Memory B cell (primary cell): Measurements from ENCODE around the gene PSPC1.

ENCODE experiments used
- ATAC-seq: fragments of 150-1000 bp; cut with Tn5 transposase; 2 replicates; pipeline ENCODE4 v1.10.0; 2021; ENCODE audit warnings: low read depth, mild to moderate bottlenecking, moderate library complexity
- DNase-seq, 2 donors: peaks; one replicate each; pipeline ENCODE4 v3.0.0; 2022; ENCODE audit warnings: low spot score in 2 of 2
- H3K27ac Mint-ChIP-seq: one replicate; pipeline ENCODE4 v1.8.0; 2022; ENCODE audit warnings: mild to moderate bottlenecking, moderate library complexity, mixed read lengths
- H3K27me3 Mint-ChIP-seq: one replicate; pipeline ENCODE4 v1.8.0; 2022; ENCODE audit warnings: mixed read lengths
- H3K36me3 Mint-ChIP-seq: one replicate; pipeline ENCODE4 v1.8.0; 2022; ENCODE audit warnings: mild to moderate bottlenecking, mixed read lengths
- H3K4me1 Mint-ChIP-seq: one replicate; pipeline ENCODE4 v1.8.0; 2022; ENCODE audit warnings: mixed read lengths
- H3K4me3 Mint-ChIP-seq: one replicate; pipeline ENCODE4 v1.8.0; 2022; ENCODE audit warnings: mild to moderate bottlenecking, moderate library complexity, mixed read lengths
- H3K9me3 Mint-ChIP-seq: one replicate; pipeline ENCODE4 v1.8.0; 2022; ENCODE audit warnings: mixed read lengths

PSPC1 gene

GRCh38 chr13:19674898-19675297 lies 107.8 kb downstream of the PSPC1 start:
- H3K9me3 Mint-ChIP-seq, result no peaks in the 10 kb centered on the region
- H3K27me3 Mint-ChIP-seq, result no peaks in the 10 kb centered on the region
- DNase-seq (no peak), ATAC-seq (no peak)
- H3K27ac Mint-ChIP-seq, result peak overlapping the region; percentile 10
- peaks cover 3% of the 10 kb centered on the region for H3K4me1 Mint-ChIP-seq
- no peak overlapping the region for H3K4me3 Mint-ChIP-seq
- H3K36me3 Mint-ChIP-seq, result peaks cover 26% of the 10 kb centered on the region

GRCh38 chr13:19673473-19674430 lies 109.0 kb downstream of the PSPC1 start:
- Mint-ChIP-seq H3K36me3 (peaks cover 30% of the 10 kb centered on the region), H3K4me1 (peaks cover 3% of the 10 kb centered on the region), H3K27ac (peak overlapping the region; percentile 79), H3K4me3 (no peak overlapping the region), H3K27me3 (no peaks in the 10 kb centered on the region), H3K9me3 (no peaks in the 10 kb centered on the region)
- ATAC-seq (no peak), DNase-seq (no peak)

DNA sequence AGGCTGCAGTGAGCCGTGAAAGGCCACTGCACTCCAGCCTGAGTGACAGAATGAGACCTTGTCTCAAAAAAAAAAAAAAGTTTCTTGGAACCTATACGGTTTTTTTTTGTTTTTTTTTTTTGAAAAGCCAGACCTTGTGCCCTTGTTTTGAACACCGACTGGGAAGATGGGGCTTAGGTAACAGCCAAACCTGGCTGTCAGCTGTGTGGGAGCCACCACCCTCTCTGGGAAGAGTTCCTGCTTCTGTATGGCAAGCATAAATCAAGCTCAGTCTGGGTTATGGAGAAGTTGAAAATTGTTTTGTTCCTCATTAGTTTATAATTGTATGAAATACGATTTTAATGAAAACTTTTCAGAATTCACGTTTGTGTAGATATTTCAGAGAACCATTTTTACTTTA lies 109.8 kb downstream of the PSPC1 start:
- Mint-ChIP-seq H3K36me3 (peaks cover 32% of the 10 kb centered on the region), H3K4me1 (peaks cover 3% of the 10 kb centered on the region), H3K27ac (peak overlapping the region; percentile 79), H3K9me3 (no peaks in the 10 kb centered on the region), H3K4me3 (no peak overlapping the region), H3K27me3 (no peaks in the 10 kb centered on the region)
- ATAC-seq (no peak), DNase-seq (no peak)

- peak overlapping the region; percentile 74 for H3K27ac Mint-ChIP-seq
- H3K4me1 Mint-ChIP-seq, result peaks cover 3% of the 10 kb centered on the region
Observed at GRCh38 chr13:19670147-19670546, 112.6 kb downstream of the PSPC1 start.

GRCh38 chr13:19668778-19669177 lies 114.0 kb downstream of the PSPC1 start:
- H3K4me3 Mint-ChIP-seq, result no peak overlapping the region
- peaks cover 6% of the 10 kb centered on the region for H3K4me1 Mint-ChIP-seq
- peak overlapping the region; percentile 74 for H3K27ac Mint-ChIP-seq
- no peaks in the 10 kb centered on the region for H3K27me3 Mint-ChIP-seq
- H3K36me3 Mint-ChIP-seq, result peaks cover 36% of the 10 kb centered on the region
- no peak for DNase-seq
- ATAC-seq, result no peak
- no peaks in the 10 kb centered on the region for H3K9me3 Mint-ChIP-seq

More at GRCh38 chr13:19670147-19670546, 112.6 kb downstream of the PSPC1 start:
- H3K9me3 Mint-ChIP-seq, result no peaks in the 10 kb centered on the region
- H3K27me3 Mint-ChIP-seq, result no peaks in the 10 kb centered on the region
- H3K36me3 Mint-ChIP-seq, result peaks cover 31% of the 10 kb centered on the region
- ATAC-seq (peak; percentile 41), DNase-seq (no peak)
- no peak overlapping the region for H3K4me3 Mint-ChIP-seq

GRCh38 chr13:19665427-19665859 lies 117.3 kb downstream of the PSPC1 start:
- Mint-ChIP-seq H3K36me3 (peaks cover 34% of the 10 kb centered on the region), H3K4me3 (no peak overlapping the region), H3K27me3 (no peaks in the 10 kb centered on the region), H3K4me1 (peaks cover 6% of the 10 kb centered on the region), H3K27ac (peak overlapping the region; percentile 85), H3K9me3 (no peaks in the 10 kb centered on the region)
- no peak for DNase-seq
- ATAC-seq, result no peak

DNA sequence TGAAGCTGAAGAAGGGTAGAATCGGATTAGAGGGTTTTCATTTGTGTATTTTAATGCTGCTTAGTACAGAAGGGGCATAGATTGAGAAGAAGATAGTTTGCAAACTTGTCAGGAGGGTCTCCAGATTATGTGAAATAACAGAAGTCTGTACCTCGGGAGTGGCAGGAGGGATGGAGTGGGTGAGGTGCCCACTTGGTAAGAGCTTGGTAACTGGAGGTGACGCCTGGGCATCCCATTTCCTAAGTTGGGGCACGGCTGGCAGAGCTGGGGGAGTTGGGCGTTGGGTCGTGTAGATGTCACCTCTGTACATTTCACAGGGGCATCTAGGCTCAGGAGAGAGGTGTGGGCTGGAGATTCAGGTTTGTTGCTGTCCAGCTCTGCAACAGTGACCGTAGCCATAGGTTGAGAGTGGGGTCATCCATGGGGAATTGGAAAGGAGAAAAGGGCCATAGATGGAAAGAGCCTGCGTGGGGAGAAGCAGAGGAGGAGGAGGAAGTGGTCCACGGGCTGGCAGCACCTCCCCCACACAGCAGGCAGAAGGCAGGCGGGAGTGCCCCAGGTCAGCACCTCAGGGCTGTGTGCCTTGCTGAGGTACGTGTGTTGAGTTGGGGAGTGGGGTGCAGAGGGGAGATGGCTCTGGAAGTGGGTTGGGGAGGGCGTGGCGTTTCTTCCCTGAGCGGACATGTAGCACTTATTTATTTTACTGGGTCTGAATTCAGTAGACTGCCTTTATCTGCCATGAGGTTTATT lies 118.1 kb downstream of the PSPC1 start:
- ATAC-seq (no peak), DNase-seq (no peak)
- Mint-ChIP-seq H3K27ac (peak overlapping the region; percentile 85), H3K27me3 (no peaks in the 10 kb centered on the region), H3K4me1 (peaks cover 3% of the 10 kb centered on the region), H3K4me3 (no peak overlapping the region), H3K36me3 (peaks cover 31% of the 10 kb centered on the region), H3K9me3 (no peaks in the 10 kb centered on the region)

- H3K27me3 Mint-ChIP-seq, result no peaks in the 10 kb centered on the region
Observed at GRCh38 chr13:19663416-19663979, 119.2 kb downstream of the PSPC1 start.

GRCh38 chr13:19661561-19661960 lies 121.2 kb downstream of the PSPC1 start:
- peaks cover 3% of the 10 kb centered on the region for H3K4me1 Mint-ChIP-seq
- H3K27ac Mint-ChIP-seq, result no peak overlapping the region
- no peaks in the 10 kb centered on the region for H3K27me3 Mint-ChIP-seq
- no peaks in the 10 kb centered on the region for H3K9me3 Mint-ChIP-seq
- peaks cover 33% of the 10 kb centered on the region for H3K36me3 Mint-ChIP-seq
- no peak for DNase-seq
- no peak overlapping the region for H3K4me3 Mint-ChIP-seq
- ATAC-seq, result no peak

More at GRCh38 chr13:19663416-19663979, 119.2 kb downstream of the PSPC1 start:
- Mint-ChIP-seq H3K36me3 (peaks cover 32% of the 10 kb centered on the region), H3K4me3 (no peak overlapping the region), H3K4me1 (peaks cover 3% of the 10 kb centered on the region), H3K9me3 (no peaks in the 10 kb centered on the region), H3K27ac (no peak overlapping the region)
- DNase-seq (no peak), ATAC-seq (no peak)

DNA sequence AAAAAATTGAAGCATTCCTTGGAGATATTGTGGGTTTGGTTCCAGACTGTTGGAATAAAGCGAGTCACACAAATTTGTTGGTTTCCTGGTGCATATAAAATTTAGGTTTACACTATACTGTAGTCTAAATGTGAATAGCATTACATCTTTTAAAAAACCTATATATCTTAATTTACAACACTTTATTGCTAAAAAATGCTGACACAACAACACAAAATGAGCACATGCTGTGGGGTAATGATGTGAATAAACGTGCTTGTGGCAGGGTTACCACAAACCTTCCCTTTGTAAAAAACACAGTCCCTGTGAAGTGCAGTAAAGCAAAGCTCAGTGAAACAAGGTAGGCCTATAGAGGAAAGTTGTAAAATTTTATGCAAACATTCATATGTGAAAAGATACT lies 121.6 kb downstream of the PSPC1 start:
- peaks cover 3% of the 10 kb centered on the region for H3K4me1 Mint-ChIP-seq
- no peaks in the 10 kb centered on the region for H3K27me3 Mint-ChIP-seq
- no peaks in the 10 kb centered on the region for H3K9me3 Mint-ChIP-seq
- H3K36me3 Mint-ChIP-seq, result peaks cover 33% of the 10 kb centered on the region
- no peak for DNase-seq
- ATAC-seq, result no peak
- no peak overlapping the region for H3K4me3 Mint-ChIP-seq
- H3K27ac Mint-ChIP-seq, result peak overlapping the region; percentile 38

DNA sequence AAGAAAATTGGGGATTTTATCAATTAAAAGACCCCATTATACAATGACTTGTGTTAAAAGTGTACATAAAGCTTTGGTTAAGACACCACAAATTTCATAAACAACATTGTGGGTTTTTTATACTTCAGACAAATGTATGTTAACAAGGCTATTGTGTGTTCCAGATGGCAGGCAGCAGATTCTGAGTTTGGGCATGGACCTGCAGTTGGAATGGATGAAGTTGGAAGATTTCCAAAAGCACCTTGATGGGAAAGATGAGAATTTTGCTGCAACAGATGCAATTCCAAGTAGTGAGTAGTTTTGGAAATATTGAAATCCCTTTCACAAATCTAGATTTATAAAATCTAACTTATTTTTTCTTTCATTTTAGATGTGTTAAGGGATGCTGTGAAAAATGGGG lies 123.9 kb downstream of the PSPC1 start:
- no peak overlapping the region for H3K27ac Mint-ChIP-seq

GRCh38 chr13:19657872-19658591 lies 124.7 kb downstream of the PSPC1 start:
- Mint-ChIP-seq H3K4me1 (no peaks in the 10 kb centered on the region), H3K4me3 (no peak overlapping the region), H3K9me3 (no peaks in the 10 kb centered on the region), H3K27me3 (no peaks in the 10 kb centered on the region), H3K27ac (no peak overlapping the region), H3K36me3 (peaks cover 26% of the 10 kb centered on the region)
- DNase-seq (no peak), ATAC-seq (no peak)

More for the DNA sequence above, 123.9 kb downstream of the PSPC1 start:
- no peak overlapping the region for H3K4me3 Mint-ChIP-seq
- H3K36me3 Mint-ChIP-seq, result peaks cover 25% of the 10 kb centered on the region
- DNase-seq (no peak), ATAC-seq (no peak)
- H3K27me3 Mint-ChIP-seq, result no peaks in the 10 kb centered on the region
- no peaks in the 10 kb centered on the region for H3K4me1 Mint-ChIP-seq
- H3K9me3 Mint-ChIP-seq, result no peaks in the 10 kb centered on the region
